Body of pancreas (tissue), 4 donors: ENCODE results near the gene CLCNKB.

Experiments used
- POLR2A ChIP-seq, 3 donors: fragments of 450-650 bp; IDR thresholded peaks; one replicate each; pipeline ENCODE4 v1.6.1; 2016; ENCODE audit warnings: antibody characterized with exemption in 3 of 3, mild to moderate bottlenecking in 2 of 3
- TF ChIP-seq, protein P1 (sequence below), 7 experiments: fragments of 450-650 bp in 4 of 7; fragments of 200-600 bp in 3 of 7; sonication (generic) in 3 of 7; IDR thresholded peaks; one replicate each; pipeline ENCODE4 v1.5.1; 2016 to 2019; ENCODE audit warnings: antibody characterized with exemption in 7 of 7

DNA sequence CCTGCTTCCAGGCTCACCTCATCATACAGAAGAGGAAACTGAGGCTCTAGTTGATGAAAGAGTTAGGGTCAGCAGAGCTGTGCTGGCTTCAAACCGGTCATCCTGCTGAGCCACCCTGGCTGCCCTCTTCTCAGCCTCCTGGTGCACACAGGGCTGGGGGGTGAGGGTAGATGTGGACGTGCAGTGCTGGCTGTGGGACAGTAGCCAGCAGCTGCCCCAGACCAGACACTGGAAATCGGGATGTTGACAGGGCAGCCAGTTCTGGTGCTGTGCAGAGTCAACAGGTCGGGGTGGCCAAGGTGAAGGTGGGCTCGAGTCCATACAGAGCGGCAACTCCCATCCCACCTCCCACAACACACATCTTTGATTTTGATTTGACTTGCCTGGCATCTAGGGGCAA is 23.3 kb upstream of the CLCNKB start:
- TF ChIP-seq, protein P1, sequence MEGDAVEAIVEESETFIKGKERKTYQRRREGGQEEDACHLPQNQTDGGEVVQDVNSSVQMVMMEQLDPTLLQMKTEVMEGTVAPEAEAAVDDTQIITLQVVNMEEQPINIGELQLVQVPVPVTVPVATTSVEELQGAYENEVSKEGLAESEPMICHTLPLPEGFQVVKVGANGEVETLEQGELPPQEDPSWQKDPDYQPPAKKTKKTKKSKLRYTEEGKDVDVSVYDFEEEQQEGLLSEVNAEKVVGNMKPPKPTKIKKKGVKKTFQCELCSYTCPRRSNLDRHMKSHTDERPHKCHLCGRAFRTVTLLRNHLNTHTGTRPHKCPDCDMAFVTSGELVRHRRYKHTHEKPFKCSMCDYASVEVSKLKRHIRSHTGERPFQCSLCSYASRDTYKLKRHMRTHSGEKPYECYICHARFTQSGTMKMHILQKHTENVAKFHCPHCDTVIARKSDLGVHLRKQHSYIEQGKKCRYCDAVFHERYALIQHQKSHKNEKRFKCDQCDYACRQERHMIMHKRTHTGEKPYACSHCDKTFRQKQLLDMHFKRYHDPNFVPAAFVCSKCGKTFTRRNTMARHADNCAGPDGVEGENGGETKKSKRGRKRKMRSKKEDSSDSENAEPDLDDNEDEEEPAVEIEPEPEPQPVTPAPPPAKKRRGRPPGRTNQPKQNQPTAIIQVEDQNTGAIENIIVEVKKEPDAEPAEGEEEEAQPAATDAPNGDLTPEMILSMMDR (IDR thresholded peaks at IDR 0.05), result no peak
- no peak for TF ChIP-seq POLR2A (IDR thresholded peaks at IDR 0.05)
